GM21786 (cell line): Measurements from ENCODE around the gene OAS2.

Source experiments
- ATAC-seq: cut with Tn5 transposase; IDR thresholded peaks from one replicate; pipeline ENCODE4 v1.9.1; 2021; ENCODE audit not compliant: unreplicated experiment

Gene OAS2

GRCh38 chr12:113056631-113057488 lies 78.5 kb downstream of the OAS2 start, which contains the start of gene DTX1:
Gene DTX1, plus strand, starts transcription at chr12:113056730. Its CDS starts 1,463 bp downstream, at chr12:113058193.
- ATAC-seq, result no peak

- ATAC-seq, result no peak
Measured at GRCh38 chr12:113057565-113058485, 79.5 kb downstream of the OAS2 start.

- no peak for ATAC-seq
Measured at GRCh38 chr12:113058553-113058952, 80.2 kb downstream of the OAS2 start.

- ATAC-seq, result no peak
Measured at GRCh38 chr12:113059071-113059595, 80.8 kb downstream of the OAS2 start.

- no peak for ATAC-seq
Measured at GRCh38 chr12:113060336-113060960, 82.1 kb downstream of the OAS2 start.

- no peak for ATAC-seq
Measured at GRCh38 chr12:113061061-113061694, 82.9 kb downstream of the OAS2 start.
